GM12891 (cell line): ENCODE data around the gene DLGAP1.

ENCODE experiments used
- PAX5 ChIP-seq: IDR thresholded peaks from 2 replicates; pipeline ENCODE4 v1.6.1; 2011; ENCODE audit warnings: low read length, moderate library complexity, mild to moderate bottlenecking; ENCODE audit not compliant: insufficient read depth, severe bottlenecking
- POLR2A ChIP-seq: IDR thresholded peaks from 2 replicates; pipeline ENCODE4 v1.6.1; 2011; ENCODE audit warnings: low read depth, low read length, control low read depth
- POLR2AphosphoS5 ChIP-seq: IDR thresholded peaks from 2 replicates; pipeline ENCODE4 v1.6.1; 2011; ENCODE audit warnings: low read depth, low read length, control low read depth
- TAF1 ChIP-seq: IDR thresholded peaks from 2 replicates; pipeline ENCODE4 v1.6.1; 2011; ENCODE audit warnings: low read depth, low read length, control low read depth

GRCh38 chr18:3966642-3967358 is 488.3 kb downstream of the DLGAP1 start:
- no peak for TF ChIP-seq POLR2A
- TF ChIP-seq TAF1 = no peak
- TF ChIP-seq POLR2AphosphoS5 = no peak
- no peak for TF ChIP-seq PAX5
